ENCODE results near the gene PHF14. TPM values are rescaled to one million over a fixed set of nuclear protein-coding genes. Genes with fewer than 3 reads are reported as not detected.
"Not testable (repeated sequence)": the region's sequence is repeated elsewhere in the genome, so short reads cannot be mapped to it uniquely, and the experiment has no call there.

PHF14 gene
- total RNA-seq, 1 donor from 2014 or later, result 66.5 TPM

DNA sequence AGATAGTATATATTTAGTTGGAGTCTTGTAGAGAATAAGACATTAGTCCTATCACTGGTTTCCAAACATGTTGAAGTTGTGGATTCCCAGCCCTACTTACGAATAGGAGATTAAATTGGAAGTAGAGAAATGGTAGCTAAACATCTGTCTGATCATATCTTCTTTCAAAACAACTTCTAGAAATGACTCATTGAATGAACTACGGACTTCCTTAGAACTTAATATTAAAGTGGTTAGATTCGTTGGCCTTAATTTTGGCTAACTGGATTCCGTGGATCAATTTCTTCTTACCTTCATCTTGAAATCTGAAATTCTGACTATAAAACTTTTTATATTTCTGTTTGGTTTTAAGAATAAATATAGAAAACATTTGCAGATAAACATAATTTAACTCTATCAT is 3.4 kb downstream of the PHF14 start:
- H3K27ac Mint-ChIP-seq, result no peak overlapping the region
- no peaks in the 10 kb centered on the region for H3K9me3 Mint-ChIP-seq
- no peaks in the 10 kb centered on the region for H3K27me3 Mint-ChIP-seq
- peaks cover 25% of the 10 kb centered on the region for H3K4me1 Mint-ChIP-seq (ENCODE audit: unreplicated experiment)
- H3K36me3 Mint-ChIP-seq, result peaks cover 35% of the 10 kb centered on the region
- TF ChIP-seq, protein P1, sequence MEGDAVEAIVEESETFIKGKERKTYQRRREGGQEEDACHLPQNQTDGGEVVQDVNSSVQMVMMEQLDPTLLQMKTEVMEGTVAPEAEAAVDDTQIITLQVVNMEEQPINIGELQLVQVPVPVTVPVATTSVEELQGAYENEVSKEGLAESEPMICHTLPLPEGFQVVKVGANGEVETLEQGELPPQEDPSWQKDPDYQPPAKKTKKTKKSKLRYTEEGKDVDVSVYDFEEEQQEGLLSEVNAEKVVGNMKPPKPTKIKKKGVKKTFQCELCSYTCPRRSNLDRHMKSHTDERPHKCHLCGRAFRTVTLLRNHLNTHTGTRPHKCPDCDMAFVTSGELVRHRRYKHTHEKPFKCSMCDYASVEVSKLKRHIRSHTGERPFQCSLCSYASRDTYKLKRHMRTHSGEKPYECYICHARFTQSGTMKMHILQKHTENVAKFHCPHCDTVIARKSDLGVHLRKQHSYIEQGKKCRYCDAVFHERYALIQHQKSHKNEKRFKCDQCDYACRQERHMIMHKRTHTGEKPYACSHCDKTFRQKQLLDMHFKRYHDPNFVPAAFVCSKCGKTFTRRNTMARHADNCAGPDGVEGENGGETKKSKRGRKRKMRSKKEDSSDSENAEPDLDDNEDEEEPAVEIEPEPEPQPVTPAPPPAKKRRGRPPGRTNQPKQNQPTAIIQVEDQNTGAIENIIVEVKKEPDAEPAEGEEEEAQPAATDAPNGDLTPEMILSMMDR (conservative IDR thresholded peaks at IDR 0.05), result no peak
- no peak for DNase-seq (ENCODE audit: extremely low spot score, unreplicated experiment)
- H3K4me3 Mint-ChIP-seq, result peak overlapping the region; percentile 35

DNA sequence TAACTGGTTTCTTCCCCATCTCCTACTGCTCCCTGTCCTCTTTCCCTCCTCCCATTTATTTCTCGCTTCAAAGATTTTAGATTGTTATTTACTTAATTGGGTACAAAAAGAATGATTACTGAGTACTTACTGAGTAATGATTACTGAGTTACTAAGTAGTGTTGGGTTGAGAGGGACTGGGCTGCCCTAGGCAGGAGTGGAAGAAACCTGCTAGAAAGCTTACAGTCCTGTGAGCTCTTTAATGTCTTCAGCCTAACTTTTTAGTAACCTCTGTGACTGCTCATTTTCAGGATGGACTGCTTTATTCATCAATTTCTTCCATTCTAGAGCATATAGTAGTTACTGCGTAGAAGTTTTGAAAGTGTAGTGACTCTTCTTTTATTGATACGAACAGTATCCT is 7.6 kb downstream of the PHF14 start:
- Mint-ChIP-seq H3K9me3 (no peaks in the 10 kb centered on the region), H3K27ac (no peak overlapping the region), H3K4me1 (ENCODE audit: unreplicated experiment) (peaks cover 9% of the 10 kb centered on the region), H3K27me3 (no peaks in the 10 kb centered on the region), H3K36me3 (peaks cover 44% of the 10 kb centered on the region), H3K4me3 (no peak overlapping the region)
- no peak for DNase-seq (ENCODE audit: extremely low spot score, unreplicated experiment)
- TF ChIP-seq, protein P1 (conservative IDR thresholded peaks at IDR 0.05), result no peak

DNA sequence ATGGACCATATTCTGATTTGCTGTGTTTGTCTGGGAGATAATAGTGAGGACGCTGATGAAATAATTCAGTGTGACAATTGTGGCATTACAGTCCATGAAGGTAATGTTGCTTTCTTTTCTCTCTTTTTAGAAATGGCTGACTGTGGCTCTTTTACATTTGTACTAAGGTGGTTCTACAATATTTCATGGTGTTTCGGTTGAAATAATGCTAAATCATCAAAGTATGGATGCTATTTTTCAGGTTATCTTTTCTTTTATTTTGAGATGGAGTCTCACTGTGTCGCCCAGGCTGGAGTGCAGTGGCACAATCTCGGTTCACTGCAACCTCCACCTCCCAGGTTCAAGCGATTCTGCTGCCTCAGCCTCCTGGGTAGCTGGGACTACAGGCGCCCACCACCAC is 17.1 kb downstream of the PHF14 start:
- not testable (repeated sequence) for H3K4me3 Mint-ChIP-seq; H3K27ac Mint-ChIP-seq; H3K27me3 Mint-ChIP-seq; H3K9me3 Mint-ChIP-seq; DNase-seq (ENCODE audit: extremely low spot score, unreplicated experiment); H3K4me1 Mint-ChIP-seq (ENCODE audit: unreplicated experiment)
- H3K36me3 Mint-ChIP-seq, result peaks cover 39% of the 10 kb centered on the region

DNA sequence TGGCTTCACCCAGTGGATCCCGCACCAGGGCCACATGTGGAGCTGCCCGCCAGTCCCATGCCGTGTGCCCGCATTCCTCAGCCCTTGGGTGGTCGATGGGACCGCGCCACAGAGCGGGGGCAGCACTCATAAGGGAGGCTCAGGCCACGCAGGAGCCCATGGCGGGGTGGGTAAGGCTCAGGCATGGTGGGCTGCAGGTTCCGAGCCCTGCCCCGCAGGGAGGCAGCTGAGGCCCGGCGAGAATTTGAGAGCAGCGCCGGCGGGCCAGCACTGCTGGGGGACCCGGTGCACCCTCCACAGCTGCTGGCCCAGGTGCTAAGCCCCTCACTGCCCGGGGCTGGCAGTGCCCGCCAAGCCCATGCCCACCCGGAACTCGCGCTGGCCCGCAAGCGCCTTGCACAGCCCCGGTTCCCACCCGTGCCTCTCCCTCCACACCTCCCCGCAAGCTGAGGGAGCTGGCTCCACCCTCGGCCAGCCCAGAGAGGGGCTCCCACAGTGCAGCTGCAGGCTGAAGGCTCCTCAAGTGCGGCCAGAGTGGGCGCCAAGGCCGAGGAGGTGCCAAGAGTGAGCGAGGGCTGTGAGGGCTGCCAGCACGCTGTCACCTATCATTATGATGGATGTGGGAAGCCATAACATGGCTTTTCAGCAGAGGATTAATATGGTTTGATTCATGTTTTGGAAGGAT is 22.0 kb downstream of the PHF14 start:
- Mint-ChIP-seq H3K4me1 (ENCODE audit: unreplicated experiment) (peaks cover 14% of the 10 kb centered on the region), H3K36me3 (peaks cover 51% of the 10 kb centered on the region)
- H3K9me3 Mint-ChIP-seq; DNase-seq (ENCODE audit: extremely low spot score, unreplicated experiment); H3K4me3 Mint-ChIP-seq; H3K27me3 Mint-ChIP-seq; H3K27ac Mint-ChIP-seq: not testable (repeated sequence)

DNA sequence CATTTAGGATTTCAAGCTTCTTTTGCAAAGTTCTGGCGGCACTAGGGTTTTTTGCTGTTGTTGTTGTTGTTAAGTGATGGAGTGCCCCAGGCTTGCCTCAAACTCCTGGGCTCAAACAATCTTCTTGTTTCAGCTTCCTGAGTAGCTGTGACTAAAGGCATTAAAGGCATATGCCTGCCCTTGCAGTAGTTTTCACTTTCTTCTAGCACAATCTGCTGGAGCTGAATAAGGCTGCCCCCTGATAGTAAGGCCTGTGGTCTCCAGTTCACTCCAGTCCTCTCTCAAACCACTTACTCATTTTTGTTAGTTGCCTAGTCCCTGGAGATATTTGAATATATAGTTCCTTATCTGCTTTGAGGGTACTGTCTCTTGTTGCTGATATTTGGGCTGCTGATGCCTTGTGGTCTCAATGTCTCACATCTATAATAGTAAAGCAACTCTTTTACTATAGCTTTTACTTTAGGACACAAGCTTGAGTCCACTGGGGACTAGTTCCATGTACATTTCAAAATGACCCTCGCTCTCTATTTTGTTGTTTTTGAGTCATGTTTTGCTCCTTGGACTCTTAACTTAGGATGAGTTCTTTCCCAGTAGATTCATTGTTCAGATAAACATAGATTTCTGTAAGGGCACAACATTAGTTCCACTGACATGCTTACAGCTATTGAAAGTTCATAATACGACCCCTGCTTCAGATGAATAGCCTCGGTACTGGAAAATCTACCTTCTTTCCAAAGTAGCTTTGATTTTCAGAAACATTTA is 25.5 kb downstream of the PHF14 start:
- no peak for DNase-seq (ENCODE audit: extremely low spot score, unreplicated experiment)
- Mint-ChIP-seq H3K27me3 (no peaks in the 10 kb centered on the region), H3K4me3 (no peak overlapping the region), H3K27ac (no peak overlapping the region), H3K36me3 (peaks cover 43% of the 10 kb centered on the region), H3K9me3 (peaks cover 8% of the 10 kb centered on the region), H3K4me1 (ENCODE audit: unreplicated experiment) (peaks cover 14% of the 10 kb centered on the region)
- TF ChIP-seq, protein P1 (conservative IDR thresholded peaks at IDR 0.05), result no peak

DNA sequence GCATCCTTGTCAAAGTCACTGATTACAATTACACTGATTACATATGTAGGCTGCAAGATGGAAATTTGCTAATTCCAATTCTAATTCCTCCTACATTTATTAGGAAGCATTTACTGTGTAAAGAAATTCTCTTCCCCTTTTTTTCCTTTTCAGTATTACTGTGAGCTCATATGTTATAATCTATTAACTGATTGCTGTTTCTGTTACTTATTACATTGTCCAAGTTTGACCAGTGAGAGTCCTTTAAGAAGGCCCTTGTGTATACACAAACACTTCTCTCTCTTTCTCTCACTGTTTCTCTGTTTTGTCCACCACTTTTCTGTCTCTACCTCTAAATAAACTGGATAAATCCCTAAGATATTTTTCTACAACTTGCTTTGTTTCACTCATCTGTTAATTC is 31.5 kb downstream of the PHF14 start:
- H3K4me1 Mint-ChIP-seq (ENCODE audit: unreplicated experiment), result no peaks in the 10 kb centered on the region
- no peaks in the 10 kb centered on the region for H3K9me3 Mint-ChIP-seq
- TF ChIP-seq, protein P1 (conservative IDR thresholded peaks at IDR 0.05), result no peak
- H3K27ac Mint-ChIP-seq, result no peak overlapping the region
- no peak overlapping the region for H3K4me3 Mint-ChIP-seq
- H3K36me3 Mint-ChIP-seq, result peaks cover 37% of the 10 kb centered on the region
- no peak for DNase-seq (ENCODE audit: extremely low spot score, unreplicated experiment)
- H3K27me3 Mint-ChIP-seq, result no peaks in the 10 kb centered on the region
